Effector memory CD4-positive, alpha-beta T cell (primary cell): Measurements from ENCODE around the gene PTCH2.

Source experiments
- DNase-seq, 3 donors: peaks; one replicate each; pipeline ENCODE4 v3.0.0-alpha.2; 2020
- H3K27ac ChIP-seq: 2 replicates; pipeline ENCODE4 v1.7.0; 2013; ENCODE audit warnings: mild to moderate bottlenecking, low read length, moderate library complexity; ENCODE audit not compliant: insufficient read depth, poor library complexity, severe bottlenecking
- H3K27me3 ChIP-seq: replicated peaks from 2 replicates; pipeline ENCODE4 v1.7.0; 2013; ENCODE audit warnings: mild to moderate bottlenecking, low read length; ENCODE audit not compliant: insufficient read depth, control insufficient read depth, poor library complexity, severe bottlenecking
- H3K36me3 ChIP-seq: 2 replicates; pipeline ENCODE4 v1.7.0; 2013; ENCODE audit warnings: mild to moderate bottlenecking, low read length, moderate library complexity; ENCODE audit not compliant: control insufficient read depth, insufficient read depth
- H3K4me1 ChIP-seq: 2 replicates; pipeline ENCODE4 v1.7.0; 2013; ENCODE audit warnings: low read length, mild to moderate bottlenecking; ENCODE audit not compliant: control insufficient read depth, insufficient read depth, poor library complexity, severe bottlenecking
- H3K4me3 ChIP-seq: 2 replicates; pipeline ENCODE4 v1.7.0; 2013; ENCODE audit warnings: low read length, low read depth, mild to moderate bottlenecking; ENCODE audit not compliant: insufficient read depth, poor library complexity, severe bottlenecking
- H3K9me3 ChIP-seq: 2 replicates; pipeline ENCODE4 v1.7.0; 2013; ENCODE audit warnings: mild to moderate bottlenecking, low read length, moderate library complexity; ENCODE audit not compliant: control insufficient read depth
- total RNA-seq, 3 donors: gene quantifications; one replicate each; lab custom pipeline; 2026; lab: John Stamatoyannopoulos, UW

Gene PTCH2
- 0.52 to 4.2 (median 2.7) reads per million in 3 donors for total RNA-seq

DNA sequence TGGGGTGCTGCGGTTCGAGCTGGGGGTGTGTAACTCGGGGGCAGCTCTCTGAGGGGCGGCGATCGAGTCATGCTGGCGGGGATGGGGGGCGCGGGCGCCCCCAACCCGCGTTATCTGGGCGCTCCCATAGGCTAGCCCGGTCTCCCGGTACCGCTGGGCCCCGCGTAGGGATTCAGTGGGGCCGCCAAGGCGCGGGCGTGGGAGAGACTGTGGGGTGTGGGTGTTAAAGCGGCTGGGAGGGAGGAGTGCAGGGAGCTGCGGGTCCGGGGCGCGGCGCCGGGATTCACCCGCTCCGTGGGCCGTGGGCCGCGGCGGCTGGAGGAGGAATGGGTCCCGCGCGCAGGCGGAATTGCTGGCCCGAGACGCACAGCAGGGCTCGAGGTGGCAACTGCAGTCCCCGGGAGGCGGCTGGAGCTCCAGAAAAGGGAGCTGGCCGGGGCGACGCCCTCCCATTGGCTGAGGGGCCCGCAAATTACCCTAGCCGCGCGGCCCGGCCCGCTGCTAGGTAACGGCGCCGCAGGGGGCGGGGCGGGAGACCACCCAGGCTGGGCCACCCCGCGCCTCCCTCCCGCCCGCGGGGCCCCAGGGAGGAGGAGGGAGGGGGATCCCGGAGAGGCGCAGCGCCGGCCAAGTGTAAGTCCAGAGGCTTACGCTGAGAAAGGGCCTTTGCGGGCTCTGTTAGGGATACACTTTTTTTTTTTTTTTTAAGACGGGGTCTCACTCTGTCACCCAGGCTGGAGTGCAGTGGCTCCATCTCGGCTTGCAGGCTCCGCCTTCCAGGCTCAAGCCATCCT, at the start of gene PTCH2:
Gene PTCH2, minus strand, starts transcription at position 392 of the 794 bp plus-strand sequence. Its CDS starts 321 bp downstream, at position 71.
- H3K36me3 ChIP-seq, result no peaks in the 10 kb centered on the region
- no peaks in the 10 kb centered on the region for H3K27me3 ChIP-seq
- H3K4me1 ChIP-seq, result peaks cover 9% of the 10 kb centered on the region
- H3K4me3 ChIP-seq, result peak within 1 kb of the TSS; percentile 42
- H3K27ac ChIP-seq, result no peak within 1 kb of the TSS
- no peak for DNase-seq
- H3K9me3 ChIP-seq, result no peaks in the 10 kb centered on the region

- Histone ChIP-seq H3K4me1 (no peaks in the 10 kb centered on the region), H3K9me3 (no peaks in the 10 kb centered on the region), H3K36me3 (no peaks in the 10 kb centered on the region), H3K27me3 (no peaks in the 10 kb centered on the region), H3K4me3 (no peak overlapping the region), H3K27ac (no peak overlapping the region)
- no peak for DNase-seq
These were observed 47.0 kb upstream of the PTCH2 start for GRCh38 chr1:44890007-44890406.

GRCh38 chr1:44885406-44885805, 42.4 kb upstream of the PTCH2 start:
- Histone ChIP-seq H3K4me3 (no peak overlapping the region), H3K9me3 (no peaks in the 10 kb centered on the region), H3K4me1 (no peaks in the 10 kb centered on the region), H3K27me3 (no peaks in the 10 kb centered on the region), H3K36me3 (peaks cover 8% of the 10 kb centered on the region), H3K27ac (no peak overlapping the region)
- no peak for DNase-seq

DNA sequence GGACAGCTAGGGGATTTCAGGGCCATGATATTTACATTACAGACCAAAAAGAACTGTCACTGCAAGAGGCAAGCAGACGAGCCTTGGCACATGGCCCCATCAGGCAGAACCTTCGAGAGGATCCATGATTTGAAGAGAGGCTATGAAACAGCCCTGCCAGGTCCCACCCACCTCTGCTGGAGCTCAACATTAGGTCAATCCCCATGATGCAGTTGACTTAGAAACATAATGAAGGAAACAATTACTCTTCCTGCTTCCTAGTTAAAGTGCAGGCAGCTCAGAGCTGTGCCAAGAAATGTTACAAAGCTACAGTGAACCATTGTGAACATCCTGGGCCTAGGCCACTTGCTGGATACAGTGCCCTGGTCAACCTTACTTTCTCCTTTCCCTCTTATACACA, 41.7 kb upstream of the PTCH2 start:
- no peaks in the 10 kb centered on the region for H3K9me3 ChIP-seq
- no peaks in the 10 kb centered on the region for H3K4me1 ChIP-seq
- DNase-seq, result no peak
- no peak overlapping the region for H3K27ac ChIP-seq
- peaks cover 14% of the 10 kb centered on the region for H3K36me3 ChIP-seq
- no peak overlapping the region for H3K4me3 ChIP-seq
- H3K27me3 ChIP-seq, result no peaks in the 10 kb centered on the region

- no peak for DNase-seq
- H3K27ac ChIP-seq, result no peak overlapping the region
- H3K9me3 ChIP-seq, result no peaks in the 10 kb centered on the region
- no peak overlapping the region for H3K4me3 ChIP-seq
- H3K36me3 ChIP-seq, result peaks cover 19% of the 10 kb centered on the region
- no peaks in the 10 kb centered on the region for H3K27me3 ChIP-seq
- no peaks in the 10 kb centered on the region for H3K4me1 ChIP-seq
These were observed 38.1 kb upstream of the PTCH2 start for GRCh38 chr1:44881011-44881632.

- Histone ChIP-seq H3K4me1 (no peaks in the 10 kb centered on the region), H3K4me3 (no peak overlapping the region), H3K36me3 (peaks cover 8% of the 10 kb centered on the region)
These were observed 31.1 kb upstream of the PTCH2 start for GRCh38 chr1:44874155-44874554.

DNA sequence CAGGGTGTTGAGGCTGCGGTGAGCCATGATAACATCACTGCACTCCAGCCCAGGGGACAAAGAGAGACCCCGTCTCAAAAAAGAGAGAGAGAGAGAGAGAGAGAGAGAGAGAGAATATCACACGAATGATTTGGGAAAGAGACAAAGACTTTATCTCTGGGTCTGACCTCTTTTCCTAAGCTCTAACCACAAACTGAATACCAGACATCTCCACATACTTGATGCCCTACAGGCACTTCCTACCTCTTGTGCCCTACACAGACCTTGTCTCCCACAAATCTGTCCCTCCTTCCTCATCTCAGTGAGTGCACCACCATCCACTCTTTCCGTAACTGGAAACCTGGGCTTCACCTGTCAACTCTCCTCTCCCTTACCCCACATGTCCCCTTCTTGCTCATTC, 27.0 kb upstream of the PTCH2 start:
- H3K4me1 ChIP-seq, result no peaks in the 10 kb centered on the region
- H3K9me3 ChIP-seq, result no peaks in the 10 kb centered on the region
- H3K27me3 ChIP-seq, result no peaks in the 10 kb centered on the region
- peaks cover 8% of the 10 kb centered on the region for H3K36me3 ChIP-seq
- no peak overlapping the region for H3K27ac ChIP-seq
- DNase-seq, result no peak
- H3K4me3 ChIP-seq, result no peak overlapping the region

More at GRCh38 chr1:44874155-44874554, 31.1 kb upstream of the PTCH2 start:
- no peak overlapping the region for H3K27ac ChIP-seq
- no peaks in the 10 kb centered on the region for H3K27me3 ChIP-seq
- DNase-seq, result no peak
- no peaks in the 10 kb centered on the region for H3K9me3 ChIP-seq

DNA sequence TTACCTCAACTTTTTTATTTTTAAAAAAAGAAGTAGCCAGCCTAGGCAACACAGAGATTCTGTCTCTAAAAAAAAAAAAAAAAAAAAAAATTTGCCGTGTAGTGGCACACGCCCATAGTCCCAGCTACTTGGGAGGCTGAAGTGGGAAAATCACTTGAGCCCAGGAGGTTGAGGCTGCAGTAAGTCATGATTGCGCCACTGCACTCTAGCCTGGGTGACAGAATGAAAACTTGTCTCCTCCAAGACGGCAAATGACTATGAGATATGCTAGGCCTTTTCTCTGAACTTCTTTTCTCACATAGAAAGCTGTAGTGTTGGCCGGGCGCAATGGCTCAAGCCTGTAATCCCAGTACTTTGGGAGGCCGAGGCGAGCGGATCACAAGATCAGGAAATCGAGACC, 24.7 kb upstream of the PTCH2 start:
- Histone ChIP-seq H3K27me3 (no peaks in the 10 kb centered on the region), H3K4me3 (no peak overlapping the region), H3K9me3 (no peaks in the 10 kb centered on the region), H3K27ac (no peak overlapping the region), H3K36me3 (peaks cover 4% of the 10 kb centered on the region), H3K4me1 (no peaks in the 10 kb centered on the region)
- DNase-seq, result no peak

- no peaks in the 10 kb centered on the region for H3K9me3 ChIP-seq
- H3K27me3 ChIP-seq, result no peaks in the 10 kb centered on the region
- H3K36me3 ChIP-seq, result no peaks in the 10 kb centered on the region
- no peak overlapping the region for H3K27ac ChIP-seq
- H3K4me1 ChIP-seq, result no peaks in the 10 kb centered on the region
- no peak for DNase-seq
- no peak overlapping the region for H3K4me3 ChIP-seq
These were observed 19.9 kb upstream of the PTCH2 start for GRCh38 chr1:44862829-44863401.

- Histone ChIP-seq H3K27me3 (no peaks in the 10 kb centered on the region), H3K36me3 (no peaks in the 10 kb centered on the region), H3K27ac (no peak overlapping the region), H3K9me3 (no peaks in the 10 kb centered on the region), H3K4me1 (no peaks in the 10 kb centered on the region), H3K4me3 (no peak overlapping the region)
- no peak for DNase-seq
These were observed 17.9 kb upstream of the PTCH2 start for GRCh38 chr1:44860891-44861425.
